Vagina (tissue), 2 donors: ENCODE results near the gene THSD1.

Source experiments
- POLR2A ChIP-seq, 2 donors: fragments of 450-650 bp; IDR thresholded peaks; one replicate each; pipeline ENCODE4 v1.6.1; 2017; ENCODE audit warnings: antibody characterized with exemption in 2 of 2, mild to moderate bottlenecking in 2 of 2, moderate library complexity in 2 of 2
- POLR2AphosphoS5 ChIP-seq, 2 donors: sonication (generic); formaldehyde crosslinking; IDR thresholded peaks; one replicate each; pipeline ENCODE4 v1.9.0; 2017; ENCODE audit warnings: antibody characterized with exemption in 2 of 2, mild to moderate bottlenecking in 2 of 2, low read depth in 1 of 2; ENCODE audit not compliant: insufficient read depth in 1 of 2
- TF ChIP-seq, protein P1 (sequence below), 3 experiments: fragments of 450-650 bp in 2 of 3; fragments of 200-600 bp in 1 of 3; sonication (generic) in 1 of 3; IDR thresholded peaks; one replicate each; pipeline ENCODE4 v1.5.1; 2017 to 2019; ENCODE audit warnings: antibody characterized with exemption in 3 of 3, mild to moderate bottlenecking in 2 of 3, moderate library complexity in 2 of 3

DNA sequence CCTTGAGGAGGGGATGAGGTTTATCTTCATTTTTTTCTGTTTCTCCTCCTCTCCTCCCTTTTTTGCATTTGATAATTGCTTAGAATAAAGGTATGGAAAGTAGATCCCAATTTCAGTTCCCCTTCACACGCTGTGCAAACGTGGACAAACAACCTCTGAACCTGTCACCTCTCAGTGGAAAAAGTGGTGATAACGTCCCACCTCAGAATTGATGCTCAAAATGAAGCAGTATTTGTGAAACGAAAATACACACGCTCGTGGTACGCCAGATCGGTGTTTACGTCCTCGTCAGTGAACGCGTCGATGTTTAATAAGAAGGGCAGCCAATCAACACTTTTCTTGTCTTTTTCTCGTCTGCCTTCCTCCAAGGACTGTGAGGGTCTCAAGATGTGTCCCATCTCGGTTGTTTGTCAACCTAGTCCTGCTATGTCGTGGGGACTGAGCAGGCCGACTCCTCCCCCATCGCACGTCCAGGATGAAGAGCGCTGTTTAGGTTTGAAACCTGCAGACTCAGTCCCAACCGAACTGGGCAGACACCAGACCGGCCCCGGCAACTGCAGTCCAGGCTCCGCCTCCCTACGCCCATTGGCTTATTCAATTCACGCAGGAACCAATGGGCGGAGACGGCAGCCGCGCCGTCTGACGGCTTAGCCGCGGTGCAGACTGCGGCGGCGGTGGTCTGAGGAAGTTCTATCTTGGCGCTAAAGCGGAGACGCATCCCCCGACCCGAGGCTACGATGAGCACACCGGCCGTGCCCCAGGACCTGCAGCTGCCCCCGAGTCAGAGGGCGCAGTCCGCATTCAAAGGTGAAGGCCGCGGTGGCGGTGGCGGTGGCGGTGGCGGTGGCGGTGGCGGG lies 49.1 kb upstream of the THSD1 start, which contains the start of gene CKAP2:
- TF ChIP-seq, protein P1, sequence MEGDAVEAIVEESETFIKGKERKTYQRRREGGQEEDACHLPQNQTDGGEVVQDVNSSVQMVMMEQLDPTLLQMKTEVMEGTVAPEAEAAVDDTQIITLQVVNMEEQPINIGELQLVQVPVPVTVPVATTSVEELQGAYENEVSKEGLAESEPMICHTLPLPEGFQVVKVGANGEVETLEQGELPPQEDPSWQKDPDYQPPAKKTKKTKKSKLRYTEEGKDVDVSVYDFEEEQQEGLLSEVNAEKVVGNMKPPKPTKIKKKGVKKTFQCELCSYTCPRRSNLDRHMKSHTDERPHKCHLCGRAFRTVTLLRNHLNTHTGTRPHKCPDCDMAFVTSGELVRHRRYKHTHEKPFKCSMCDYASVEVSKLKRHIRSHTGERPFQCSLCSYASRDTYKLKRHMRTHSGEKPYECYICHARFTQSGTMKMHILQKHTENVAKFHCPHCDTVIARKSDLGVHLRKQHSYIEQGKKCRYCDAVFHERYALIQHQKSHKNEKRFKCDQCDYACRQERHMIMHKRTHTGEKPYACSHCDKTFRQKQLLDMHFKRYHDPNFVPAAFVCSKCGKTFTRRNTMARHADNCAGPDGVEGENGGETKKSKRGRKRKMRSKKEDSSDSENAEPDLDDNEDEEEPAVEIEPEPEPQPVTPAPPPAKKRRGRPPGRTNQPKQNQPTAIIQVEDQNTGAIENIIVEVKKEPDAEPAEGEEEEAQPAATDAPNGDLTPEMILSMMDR (IDR thresholded peaks at IDR 0.05), result no peak
- TF ChIP-seq POLR2AphosphoS5 (IDR thresholded peaks at IDR 0.05; ENCODE audit: insufficient read depth in 1 of 2, low read depth in 1 of 2), result peak; percentile 45 to 90
- TF ChIP-seq POLR2A (IDR thresholded peaks at IDR 0.05), result peak in 1 of 2 donors; percentile 65
